Measurements from ENCODE around the gene ALB. TPM values are rescaled to one million over a fixed set of nuclear protein-coding genes. Genes with fewer than 3 reads are reported as not detected.

ALB gene
- total and polyA plus RNA-seq, 4 experiments from 2014 or later, result not detected

DNA sequence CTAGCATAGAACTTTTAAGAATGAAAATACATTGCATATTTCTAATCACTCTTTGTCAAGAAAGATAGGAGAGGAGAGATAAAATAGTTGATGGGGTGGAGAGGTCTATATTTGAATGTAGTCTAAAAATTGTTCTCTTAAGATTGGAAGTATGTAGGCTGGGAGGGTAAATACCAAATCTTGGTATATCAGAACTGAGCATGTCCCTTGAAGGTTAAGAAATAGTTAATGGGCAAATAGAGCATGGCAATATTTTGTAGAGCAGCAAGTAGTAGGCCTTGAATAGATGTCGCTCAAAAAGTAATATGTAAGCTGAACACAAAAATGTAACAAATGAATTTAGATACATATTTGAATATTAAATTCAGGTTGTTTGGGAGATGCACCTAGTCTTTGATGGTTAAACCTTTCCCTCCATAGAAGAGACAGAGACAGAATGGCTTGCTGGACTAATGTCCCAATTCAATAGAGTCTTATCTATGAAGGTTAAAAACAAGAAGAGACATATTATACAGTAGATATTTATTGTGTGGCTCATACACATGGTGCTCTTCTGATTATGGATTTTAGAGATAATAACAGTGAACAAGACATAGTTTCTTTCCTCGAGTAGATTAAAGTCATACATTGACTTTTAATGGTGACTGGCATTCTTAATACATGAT lies 12.5 kb downstream of the ALB start:
- Mint-ChIP-seq H3K9me3 (no peaks in the 10 kb centered on the region), H3K27me3 (peaks cover 1 to 2% of the 10 kb centered on the region in 2 donors), H3K27ac (no peak overlapping the region), H3K4me1 (no peaks in the 10 kb centered on the region), H3K36me3 (no peaks in the 10 kb centered on the region), H3K4me3 (no peak overlapping the region)
- POLR2A ChIA-PET (ENCODE audit: partially characterized antibody), result no interaction called here
- Histone ChIP-seq H3K27me3 (ENCODE audit: insufficient read depth, low read length) (no peaks in the 10 kb centered on the region), H3K27ac (ENCODE audit: low read depth, low read length) (no peak overlapping the region), H3K4me1 (ENCODE audit: insufficient read depth, low read length) (no peaks in the 10 kb centered on the region), H3K36me3 (ENCODE audit: insufficient read depth, low read length) (no peaks in the 10 kb centered on the region), H3K9me3 (ENCODE audit: control insufficient read depth in 1 of 2, low read length in 2 of 2) (no peaks in the 10 kb centered on the region), H3K4me3 (ENCODE audit: low read length in 2 of 2) (no peak overlapping the region)
- no peak for DNase-seq
- CTCF ChIA-PET (ENCODE audit: partially characterized antibody), result no interaction called here
- intact Hi-C loops (cut with micrococcal nuclease), result no loop called here

DNA sequence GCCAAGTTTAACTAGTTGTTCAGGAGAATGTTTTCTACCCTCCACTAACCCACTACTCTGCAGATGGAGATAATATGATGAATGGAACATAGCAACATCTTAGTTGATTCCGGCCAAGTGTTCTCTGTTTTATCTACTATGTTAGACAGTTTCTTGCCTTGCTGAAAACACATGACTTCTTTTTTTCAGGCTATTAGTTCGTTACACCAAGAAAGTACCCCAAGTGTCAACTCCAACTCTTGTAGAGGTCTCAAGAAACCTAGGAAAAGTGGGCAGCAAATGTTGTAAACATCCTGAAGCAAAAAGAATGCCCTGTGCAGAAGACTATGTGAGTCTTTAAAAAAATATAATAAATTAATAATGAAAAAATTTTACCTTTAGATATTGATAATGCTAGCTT lies 13.3 kb downstream of the ALB start:
- no peaks in the 10 kb centered on the region for H3K9me3 ChIP-seq (ENCODE audit: control insufficient read depth in 1 of 2, low read length in 2 of 2)
- intact Hi-C loops (cut with micrococcal nuclease), result no loop called here
- Mint-ChIP-seq H3K27ac (no peak overlapping the region), H3K9me3 (no peaks in the 10 kb centered on the region), H3K4me1 (no peaks in the 10 kb centered on the region), H3K27me3 (peaks cover 0 to 1% of the 10 kb centered on the region in 2 donors), H3K36me3 (no peaks in the 10 kb centered on the region), H3K4me3 (no peak overlapping the region)
- CTCF ChIA-PET (ENCODE audit: partially characterized antibody), result no interaction called here
- no peak overlapping the region for H3K27ac ChIP-seq (ENCODE audit: low read depth, low read length)
- no peaks in the 10 kb centered on the region for H3K36me3 ChIP-seq (ENCODE audit: insufficient read depth, low read length)
- H3K4me3 ChIP-seq (ENCODE audit: low read length in 2 of 2), result no peak overlapping the region
- DNase-seq, result no peak
- POLR2A ChIA-PET (ENCODE audit: partially characterized antibody), result no interaction called here
- no peaks in the 10 kb centered on the region for H3K4me1 ChIP-seq (ENCODE audit: insufficient read depth, low read length)
- H3K27me3 ChIP-seq (ENCODE audit: insufficient read depth, low read length), result no peaks in the 10 kb centered on the region

DNA sequence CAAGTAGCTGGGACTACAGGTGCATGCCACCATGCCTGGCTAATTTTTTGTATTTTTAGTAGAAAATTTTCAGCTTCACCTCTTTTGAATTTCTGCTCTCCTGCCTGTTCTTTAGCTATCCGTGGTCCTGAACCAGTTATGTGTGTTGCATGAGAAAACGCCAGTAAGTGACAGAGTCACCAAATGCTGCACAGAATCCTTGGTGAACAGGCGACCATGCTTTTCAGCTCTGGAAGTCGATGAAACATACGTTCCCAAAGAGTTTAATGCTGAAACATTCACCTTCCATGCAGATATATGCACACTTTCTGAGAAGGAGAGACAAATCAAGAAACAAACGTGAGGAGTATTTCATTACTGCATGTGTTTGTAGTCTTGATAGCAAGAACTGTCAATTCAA lies 13.9 kb downstream of the ALB start:
- no peaks in the 10 kb centered on the region for H3K9me3 ChIP-seq (ENCODE audit: control insufficient read depth in 1 of 2, low read length in 2 of 2)
- no peaks in the 10 kb centered on the region for H3K27me3 ChIP-seq (ENCODE audit: insufficient read depth, low read length)
- H3K36me3 ChIP-seq (ENCODE audit: insufficient read depth, low read length), result no peaks in the 10 kb centered on the region
- no peak overlapping the region for H3K27ac ChIP-seq (ENCODE audit: low read depth, low read length)
- intact Hi-C loops (cut with micrococcal nuclease), result no loop called here
- no peaks in the 10 kb centered on the region for H3K4me1 ChIP-seq (ENCODE audit: insufficient read depth, low read length)
- no peak overlapping the region for H3K4me3 Mint-ChIP-seq
- no peak overlapping the region for H3K4me3 ChIP-seq (ENCODE audit: low read length in 2 of 2)
- no peaks in the 10 kb centered on the region for H3K9me3 Mint-ChIP-seq
- ChIA-PET CTCF (ENCODE audit: partially characterized antibody) (no interaction called here), POLR2A (ENCODE audit: partially characterized antibody) (no interaction called here)
- H3K27me3 Mint-ChIP-seq, result peaks cover 0 to 1% of the 10 kb centered on the region in 2 donors
- no peaks in the 10 kb centered on the region for H3K4me1 Mint-ChIP-seq
- DNase-seq, result no peak
- no peak overlapping the region for H3K27ac Mint-ChIP-seq
- H3K36me3 Mint-ChIP-seq, result no peaks in the 10 kb centered on the region

DNA sequence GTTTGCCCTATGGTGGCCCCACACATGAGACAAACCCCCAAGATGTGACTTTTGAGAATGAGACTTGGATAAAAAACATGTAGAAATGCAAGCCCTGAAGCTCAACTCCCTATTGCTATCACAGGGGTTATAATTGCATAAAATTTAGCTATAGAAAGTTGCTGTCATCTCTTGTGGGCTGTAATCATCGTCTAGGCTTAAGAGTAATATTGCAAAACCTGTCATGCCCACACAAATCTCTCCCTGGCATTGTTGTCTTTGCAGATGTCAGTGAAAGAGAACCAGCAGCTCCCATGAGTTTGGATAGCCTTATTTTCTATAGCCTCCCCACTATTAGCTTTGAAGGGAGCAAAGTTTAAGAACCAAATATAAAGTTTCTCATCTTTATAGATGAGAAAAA lies 14.6 kb downstream of the ALB start:
- Histone ChIP-seq H3K27ac (ENCODE audit: low read depth, low read length) (no peak overlapping the region), H3K4me1 (ENCODE audit: insufficient read depth, low read length) (no peaks in the 10 kb centered on the region), H3K27me3 (ENCODE audit: insufficient read depth, low read length) (no peaks in the 10 kb centered on the region), H3K9me3 (ENCODE audit: control insufficient read depth in 1 of 2, low read length in 2 of 2) (no peaks in the 10 kb centered on the region), H3K4me3 (ENCODE audit: low read length in 2 of 2) (no peak overlapping the region), H3K36me3 (ENCODE audit: insufficient read depth, low read length) (no peaks in the 10 kb centered on the region)
- intact Hi-C loops (cut with micrococcal nuclease), result no loop called here
- CTCF ChIA-PET (ENCODE audit: partially characterized antibody), result no interaction called here
- no peaks in the 10 kb centered on the region for H3K9me3 Mint-ChIP-seq
- no peak overlapping the region for H3K4me3 Mint-ChIP-seq
- H3K36me3 Mint-ChIP-seq, result no peaks in the 10 kb centered on the region
- no peaks in the 10 kb centered on the region for H3K4me1 Mint-ChIP-seq
- POLR2A ChIA-PET (ENCODE audit: partially characterized antibody), result no interaction called here
- peaks cover 0 to 1% of the 10 kb centered on the region in 2 donors for H3K27me3 Mint-ChIP-seq
- no peak for DNase-seq
- no peak overlapping the region for H3K27ac Mint-ChIP-seq

DNA sequence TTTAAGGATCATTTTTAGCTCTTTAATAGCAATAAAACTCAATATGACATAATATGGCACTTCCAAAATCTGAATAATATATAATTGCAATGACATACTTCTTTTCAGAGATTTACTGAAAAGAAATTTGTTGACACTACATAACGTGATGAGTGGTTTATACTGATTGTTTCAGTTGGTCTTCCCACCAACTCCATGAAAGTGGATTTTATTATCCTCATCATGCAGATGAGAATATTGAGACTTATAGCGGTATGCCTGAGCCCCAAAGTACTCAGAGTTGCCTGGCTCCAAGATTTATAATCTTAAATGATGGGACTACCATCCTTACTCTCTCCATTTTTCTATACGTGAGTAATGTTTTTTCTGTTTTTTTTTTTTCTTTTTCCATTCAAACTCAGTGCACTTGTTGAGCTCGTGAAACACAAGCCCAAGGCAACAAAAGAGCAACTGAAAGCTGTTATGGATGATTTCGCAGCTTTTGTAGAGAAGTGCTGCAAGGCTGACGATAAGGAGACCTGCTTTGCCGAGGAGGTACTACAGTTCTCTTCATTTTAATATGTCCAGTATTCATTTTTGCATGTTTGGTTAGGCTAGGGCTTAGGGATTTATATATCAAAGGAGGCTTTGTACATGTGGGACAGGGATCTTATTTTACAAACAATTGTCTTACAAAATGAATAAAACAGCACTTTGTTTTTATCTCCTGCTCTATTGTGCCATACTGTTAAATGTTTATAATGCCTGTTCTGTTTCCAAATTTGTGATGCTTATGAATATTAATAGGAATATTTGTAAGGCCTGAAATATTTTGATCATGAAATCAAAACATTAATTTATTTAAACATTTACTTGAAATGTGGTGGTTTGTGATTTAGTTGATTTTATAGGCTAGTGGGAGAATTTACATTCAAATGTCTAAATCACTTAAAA lies 15.3 kb downstream of the ALB start:
- Histone ChIP-seq H3K4me3 (ENCODE audit: low read length in 2 of 2) (no peak overlapping the region), H3K27me3 (ENCODE audit: insufficient read depth, low read length) (no peaks in the 10 kb centered on the region), H3K27ac (ENCODE audit: low read depth, low read length) (no peak overlapping the region), H3K36me3 (ENCODE audit: insufficient read depth, low read length) (no peaks in the 10 kb centered on the region), H3K9me3 (ENCODE audit: control insufficient read depth in 1 of 2, low read length in 2 of 2) (no peaks in the 10 kb centered on the region), H3K4me1 (ENCODE audit: insufficient read depth, low read length) (no peaks in the 10 kb centered on the region)
- no peak for DNase-seq
- ChIA-PET POLR2A (ENCODE audit: partially characterized antibody) (no interaction called here), CTCF (ENCODE audit: partially characterized antibody) (no interaction called here)
- H3K4me3 Mint-ChIP-seq, result no peak overlapping the region
- no peaks in the 10 kb centered on the region for H3K4me1 Mint-ChIP-seq
- no peak overlapping the region for H3K27ac Mint-ChIP-seq
- H3K9me3 Mint-ChIP-seq, result no peaks in the 10 kb centered on the region
- H3K36me3 Mint-ChIP-seq, result no peaks in the 10 kb centered on the region
- H3K27me3 Mint-ChIP-seq, result peaks cover 0 to 1% of the 10 kb centered on the region in 2 donors
- intact Hi-C loops (cut with micrococcal nuclease), result no loop called here

DNA sequence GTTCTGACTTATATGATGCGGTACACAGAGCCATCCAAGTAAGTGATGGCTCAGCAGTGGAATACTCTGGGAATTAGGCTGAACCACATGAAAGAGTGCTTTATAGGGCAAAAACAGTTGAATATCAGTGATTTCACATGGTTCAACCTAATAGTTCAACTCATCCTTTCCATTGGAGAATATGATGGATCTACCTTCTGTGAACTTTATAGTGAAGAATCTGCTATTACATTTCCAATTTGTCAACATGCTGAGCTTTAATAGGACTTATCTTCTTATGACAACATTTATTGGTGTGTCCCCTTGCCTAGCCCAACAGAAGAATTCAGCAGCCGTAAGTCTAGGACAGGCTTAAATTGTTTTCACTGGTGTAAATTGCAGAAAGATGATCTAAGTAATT lies 16.5 kb downstream of the ALB start:
- peaks cover 0 to 1% of the 10 kb centered on the region in 2 donors for H3K27me3 Mint-ChIP-seq
- Histone ChIP-seq H3K27me3 (ENCODE audit: insufficient read depth, low read length) (no peaks in the 10 kb centered on the region), H3K27ac (ENCODE audit: low read depth, low read length) (no peak overlapping the region), H3K9me3 (ENCODE audit: control insufficient read depth in 1 of 2, low read length in 2 of 2) (no peaks in the 10 kb centered on the region), H3K4me3 (ENCODE audit: low read length in 2 of 2) (no peak overlapping the region), H3K4me1 (ENCODE audit: insufficient read depth, low read length) (no peaks in the 10 kb centered on the region), H3K36me3 (ENCODE audit: insufficient read depth, low read length) (no peaks in the 10 kb centered on the region)
- no peak overlapping the region for H3K27ac Mint-ChIP-seq
- H3K36me3 Mint-ChIP-seq, result no peaks in the 10 kb centered on the region
- no peak overlapping the region for H3K4me3 Mint-ChIP-seq
- H3K9me3 Mint-ChIP-seq, result no peaks in the 10 kb centered on the region
- DNase-seq, result no peak
- POLR2A ChIA-PET (ENCODE audit: partially characterized antibody), result no interaction called here
- intact Hi-C loops (cut with micrococcal nuclease), result no loop called here
- no peaks in the 10 kb centered on the region for H3K4me1 Mint-ChIP-seq
- CTCF ChIA-PET (ENCODE audit: partially characterized antibody), result no interaction called here

DNA sequence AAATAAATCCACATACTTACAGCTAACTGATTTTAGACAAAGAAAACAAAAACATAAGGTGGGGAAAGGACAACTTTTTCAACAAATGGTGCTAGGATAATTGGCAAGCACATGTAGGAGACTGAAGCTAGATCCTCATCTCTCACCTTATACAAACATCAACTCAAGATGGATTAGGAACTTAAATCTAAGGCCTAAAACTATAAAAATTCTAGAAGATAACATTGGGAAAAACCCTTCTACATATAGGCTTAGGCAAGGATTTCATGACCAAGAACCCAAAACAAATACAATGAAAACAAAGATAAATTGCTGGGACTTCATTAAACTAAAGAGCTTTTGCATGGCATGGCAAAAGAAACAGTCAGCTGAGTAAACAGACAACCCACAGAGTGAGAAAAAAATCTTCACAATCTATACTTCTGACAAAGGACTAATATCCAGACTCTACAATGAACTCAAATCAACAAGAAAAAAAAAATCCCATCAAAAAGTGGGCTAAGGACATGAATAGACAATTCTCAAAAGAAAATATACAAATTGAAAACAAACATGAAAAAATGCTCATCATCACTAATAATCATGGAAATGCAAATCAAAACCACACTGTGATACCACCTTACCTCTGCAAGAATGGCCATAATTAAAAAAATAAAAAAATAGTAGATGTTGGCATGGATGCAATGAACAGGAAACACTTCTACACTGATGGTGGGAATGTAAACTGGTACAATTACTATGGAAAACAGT lies 17.8 kb downstream of the ALB start:
- intact Hi-C loops (cut with micrococcal nuclease), result no loop called here
- H3K4me1 Mint-ChIP-seq, result no peaks in the 10 kb centered on the region
- CTCF ChIA-PET (ENCODE audit: partially characterized antibody), result no interaction called here

More for the DNA sequence above, 17.8 kb downstream of the ALB start:
- Histone ChIP-seq H3K4me1 (ENCODE audit: insufficient read depth, low read length) (no peaks in the 10 kb centered on the region), H3K27me3 (ENCODE audit: insufficient read depth, low read length) (no peaks in the 10 kb centered on the region), H3K4me3 (ENCODE audit: low read length in 2 of 2) (no peak overlapping the region), H3K27ac (ENCODE audit: low read depth, low read length) (no peak overlapping the region), H3K9me3 (ENCODE audit: control insufficient read depth in 1 of 2, low read length in 2 of 2) (no peaks in the 10 kb centered on the region), H3K36me3 (ENCODE audit: insufficient read depth, low read length) (no peaks in the 10 kb centered on the region)
- Mint-ChIP-seq H3K36me3 (no peaks in the 10 kb centered on the region), H3K27me3 (peaks cover 0 to 1% of the 10 kb centered on the region in 2 donors), H3K27ac (no peak overlapping the region), H3K9me3 (no peaks in the 10 kb centered on the region), H3K4me3 (no peak overlapping the region)
- no peak for DNase-seq
- POLR2A ChIA-PET (ENCODE audit: partially characterized antibody), result no interaction called here

Measured in CD4-positive, alpha-beta memory T cell (primary cell).